HPDE6-E6E7 (cell line): Measurements from ENCODE around the gene TSC22D4.

ENCODE experiments used
- DNase-seq: peaks from one replicate; pipeline ENCODE4 v3.0.0; 2011; ENCODE audit warnings: missing footprints; ENCODE audit errors: extremely low spot score

Gene TSC22D4

GRCh38 chr7:100492738-100493475 is 13.9 kb upstream of the TSC22D4 start:
- DNase-seq = no peak

- DNase-seq = no peak
Measured at GRCh38 chr7:100491192-100491578, 12.2 kb upstream of the TSC22D4 start.

- no peak for DNase-seq
Measured at GRCh38 chr7:100490483-100491191, 11.6 kb upstream of the TSC22D4 start.

- DNase-seq = peak; percentile 86
Measured at GRCh38 chr7:100489824-100490223, 10.8 kb upstream of the TSC22D4 start.

GRCh38 chr7:100489121-100489520 is 10.1 kb upstream of the TSC22D4 start:
- DNase-seq = no peak

- no peak for DNase-seq
Measured at GRCh38 chr7:100488333-100489095, 9.5 kb upstream of the TSC22D4 start.

- DNase-seq = no peak
Measured at GRCh38 chr7:100486753-100487446, 7.9 kb upstream of the TSC22D4 start.

GRCh38 chr7:100486111-100486636 is 7.2 kb upstream of the TSC22D4 start:
- DNase-seq = no peak

- no peak for DNase-seq
Measured at GRCh38 chr7:100485471-100485876, 6.5 kb upstream of the TSC22D4 start.

- no peak for DNase-seq
Measured at GRCh38 chr7:100484673-100485045, 5.6 kb upstream of the TSC22D4 start.

- DNase-seq = no peak
Measured at GRCh38 chr7:100483722-100484672, 5.0 kb upstream of the TSC22D4 start, which contains the start of gene NYAP1. Gene NYAP1 (plus strand): TSS chr7:100483927. CDS start chr7:100485312, 1,385 bp downstream.

GRCh38 chr7:100483090-100483721 is 4.2 kb upstream of the TSC22D4 start:
- peak; percentile 46 for DNase-seq

- no peak for DNase-seq
Measured at GRCh38 chr7:100482728-100483089, 3.7 kb upstream of the TSC22D4 start.

- DNase-seq = no peak
Measured at GRCh38 chr7:100481466-100481865, 2.5 kb upstream of the TSC22D4 start.

GRCh38 chr7:100477871-100478267 is 1.1 kb downstream of the TSC22D4 start:
- DNase-seq = no peak

GRCh38 chr7:100476903-100477870 is 1.8 kb downstream of the TSC22D4 start:
- DNase-seq = no peak

- no peak for DNase-seq
Measured at GRCh38 chr7:100476101-100476780, 2.8 kb downstream of the TSC22D4 start.

- no peak for DNase-seq
Measured at GRCh38 chr7:100475549-100475948, 3.5 kb downstream of the TSC22D4 start.
